Body of pancreas (tissue), 4 donors: ENCODE results near the gene CENPU. TPM values are rescaled to one million over a fixed set of nuclear protein-coding genes. Genes with fewer than 3 reads are reported as not detected.
"Not testable (repeated sequence)": the region's sequence is repeated elsewhere in the genome, so short reads cannot be mapped to it uniquely, and the experiment has no call there.

Experiments used
- ATAC-seq: fragments of 150-250 bp; one replicate; pipeline ENCODE4 v1.9.1; 2016
- DNase-seq, 4 donors: peaks; one replicate each; pipeline ENCODE4 v3.0.0-alpha.2; 2019
- H3K27ac ChIP-seq, 4 donors: fragments of 200-600 bp; sonication (generic); 1 replicate in 3 of 4; 2 replicates in 1 of 4; pipeline versions ENCODE4 v1.5.1 to v1.6.1; 2016 to 2019; ENCODE audit warnings: mild to moderate bottlenecking in 1 of 4, mixed read lengths in 1 of 4, moderate library complexity in 1 of 4
- H3K27me3 ChIP-seq, 2 donors: fragments of 200-600 bp; sonication (generic); one replicate each; pipeline ENCODE4 v1.6.0; 2016; ENCODE audit warnings: mild to moderate bottlenecking in 1 of 2
- H3K36me3 ChIP-seq, 2 donors: fragments of 200-600 bp; sonication (generic); replicated peaks in 1 of 2; 2 replicates each; pipeline ENCODE4 v1.5.1; 2016; ENCODE audit warnings: low read depth in 2 of 2; ENCODE audit not compliant: insufficient read depth in 1 of 2
- H3K4me1 ChIP-seq: fragments of 200-600 bp; sonication (generic); one replicate; pipeline ENCODE4 v1.6.0; 2016
- H3K4me3 ChIP-seq, 2 donors: fragments of 200-600 bp; sonication (generic); 1 replicate in 1 of 2; 2 replicates in 1 of 2; pipeline ENCODE4 v1.5.1; 2016 to 2019
- H3K9me3 ChIP-seq, 3 donors: fragments of 200-600 bp; sonication (generic); 1 replicate in 2 of 3; 2 replicates in 1 of 3; pipeline ENCODE4 v1.5.1; 2016
- POLR2A ChIP-seq, 3 donors: fragments of 450-650 bp; IDR thresholded peaks; one replicate each; pipeline ENCODE4 v1.6.1; 2016; ENCODE audit warnings: antibody characterized with exemption in 3 of 3, mild to moderate bottlenecking in 2 of 3
- WGBS, 2 donors: methylation state at CpG; one replicate each; pipeline ENCODE4 v1.1.5; 2017; 5-methylcytosine and 5-hydroxymethylcytosine counted together
- intact Hi-C: fragments of 100-400 bp; cut with DNase I; formaldehyde crosslinking; loops from one replicate; pipeline ENCODE4 v1.15.1; 2023
- total RNA-seq, 2 donors: library from RNA; depleted of rRNA; stranded (reverse); fragments of >200 nt; gene quantifications; one replicate each; pipeline ENCODE4 v1.1.0, GENCODE V29; 2016
- TF ChIP-seq, protein P1 (sequence below), 7 experiments: fragments of 450-650 bp in 4 of 7; fragments of 200-600 bp in 3 of 7; sonication (generic) in 3 of 7; IDR thresholded peaks; one replicate each; pipeline ENCODE4 v1.5.1; 2016 to 2019; ENCODE audit warnings: antibody characterized with exemption in 7 of 7

The CENPU gene, protein sequence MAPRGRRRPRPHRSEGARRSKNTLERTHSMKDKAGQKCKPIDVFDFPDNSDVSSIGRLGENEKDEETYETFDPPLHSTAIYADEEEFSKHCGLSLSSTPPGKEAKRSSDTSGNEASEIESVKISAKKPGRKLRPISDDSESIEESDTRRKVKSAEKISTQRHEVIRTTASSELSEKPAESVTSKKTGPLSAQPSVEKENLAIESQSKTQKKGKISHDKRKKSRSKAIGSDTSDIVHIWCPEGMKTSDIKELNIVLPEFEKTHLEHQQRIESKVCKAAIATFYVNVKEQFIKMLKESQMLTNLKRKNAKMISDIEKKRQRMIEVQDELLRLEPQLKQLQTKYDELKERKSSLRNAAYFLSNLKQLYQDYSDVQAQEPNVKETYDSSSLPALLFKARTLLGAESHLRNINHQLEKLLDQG
- 1 to 10 TPM; 2.1 to 2.3 TPM for total RNA-seq

DNA sequence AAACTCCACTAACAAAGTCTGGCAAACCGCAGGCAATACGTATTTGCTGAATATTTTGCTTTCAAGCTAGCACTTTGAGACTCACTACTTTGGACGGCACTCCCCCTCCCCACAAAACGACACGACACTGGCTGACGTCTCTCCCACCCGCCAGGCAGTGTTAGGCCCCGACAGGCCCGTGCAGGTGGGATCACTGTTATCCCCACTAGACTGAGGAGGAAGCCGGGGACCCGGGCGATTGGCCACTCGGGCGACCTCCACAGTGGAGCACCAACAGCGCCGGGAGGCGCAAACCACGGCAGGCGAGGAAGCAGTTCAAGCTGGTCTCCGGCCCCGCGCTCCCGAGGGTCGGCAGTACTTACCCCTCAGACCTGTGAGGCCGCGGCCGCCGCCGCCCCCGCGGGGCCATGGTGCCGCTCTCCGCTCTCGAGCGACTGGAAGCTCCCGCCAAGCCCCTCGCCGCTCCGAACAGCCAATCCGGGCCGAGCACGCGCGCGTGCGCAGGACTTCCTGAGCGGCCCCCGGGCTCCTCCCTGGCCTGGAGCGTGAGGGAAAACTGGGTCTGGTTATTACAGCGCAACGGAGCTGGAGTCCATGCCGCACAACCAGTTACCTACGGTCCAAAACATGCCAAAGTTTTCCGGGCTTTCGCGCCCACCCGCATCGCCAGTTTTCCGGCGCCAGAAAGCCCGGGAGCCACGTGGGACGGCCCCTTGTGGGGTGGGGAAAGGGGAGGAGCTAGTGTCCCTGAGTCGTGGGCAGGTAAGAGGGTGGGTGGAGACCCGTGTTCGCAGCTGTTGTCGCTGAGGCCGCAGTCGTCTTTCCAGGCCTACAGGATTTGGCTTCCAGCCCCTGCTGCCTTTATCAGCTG lies at the start of gene CENPU:
CENPU (minus strand) TSS at position 443 of the 871 bp plus-strand sequence; CDS start at position 409, 34 bp downstream.
- 0% methylated on average over 18 to 68 of the region's 69 CpGs for WGBS, 2 donors
- Histone ChIP-seq H3K4me3 (peak within 1 kb of the TSS; percentile 53 to 82), H3K36me3 (no peaks in the 10 kb centered on the region), H3K9me3 (no peaks in the 10 kb centered on the region), H3K27ac (peak within 1 kb of the TSS in 3 of 4 donors; percentile 57 to 78 (median 66)), H3K4me1 (peaks cover 13% of the 10 kb centered on the region), H3K27me3 (no peaks in the 10 kb centered on the region)
- DNase-seq: peak; percentile 98
- ATAC-seq: peak; percentile 99
- TF ChIP-seq, protein P1, sequence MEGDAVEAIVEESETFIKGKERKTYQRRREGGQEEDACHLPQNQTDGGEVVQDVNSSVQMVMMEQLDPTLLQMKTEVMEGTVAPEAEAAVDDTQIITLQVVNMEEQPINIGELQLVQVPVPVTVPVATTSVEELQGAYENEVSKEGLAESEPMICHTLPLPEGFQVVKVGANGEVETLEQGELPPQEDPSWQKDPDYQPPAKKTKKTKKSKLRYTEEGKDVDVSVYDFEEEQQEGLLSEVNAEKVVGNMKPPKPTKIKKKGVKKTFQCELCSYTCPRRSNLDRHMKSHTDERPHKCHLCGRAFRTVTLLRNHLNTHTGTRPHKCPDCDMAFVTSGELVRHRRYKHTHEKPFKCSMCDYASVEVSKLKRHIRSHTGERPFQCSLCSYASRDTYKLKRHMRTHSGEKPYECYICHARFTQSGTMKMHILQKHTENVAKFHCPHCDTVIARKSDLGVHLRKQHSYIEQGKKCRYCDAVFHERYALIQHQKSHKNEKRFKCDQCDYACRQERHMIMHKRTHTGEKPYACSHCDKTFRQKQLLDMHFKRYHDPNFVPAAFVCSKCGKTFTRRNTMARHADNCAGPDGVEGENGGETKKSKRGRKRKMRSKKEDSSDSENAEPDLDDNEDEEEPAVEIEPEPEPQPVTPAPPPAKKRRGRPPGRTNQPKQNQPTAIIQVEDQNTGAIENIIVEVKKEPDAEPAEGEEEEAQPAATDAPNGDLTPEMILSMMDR (IDR thresholded peaks at IDR 0.05): peak in 2 of 7 experiments; percentile 15 to 29
- peak in 2 of 3 donors; percentile 69 to 70 for TF ChIP-seq POLR2A (IDR thresholded peaks at IDR 0.05)
- intact Hi-C loops: no loop called here

DNA sequence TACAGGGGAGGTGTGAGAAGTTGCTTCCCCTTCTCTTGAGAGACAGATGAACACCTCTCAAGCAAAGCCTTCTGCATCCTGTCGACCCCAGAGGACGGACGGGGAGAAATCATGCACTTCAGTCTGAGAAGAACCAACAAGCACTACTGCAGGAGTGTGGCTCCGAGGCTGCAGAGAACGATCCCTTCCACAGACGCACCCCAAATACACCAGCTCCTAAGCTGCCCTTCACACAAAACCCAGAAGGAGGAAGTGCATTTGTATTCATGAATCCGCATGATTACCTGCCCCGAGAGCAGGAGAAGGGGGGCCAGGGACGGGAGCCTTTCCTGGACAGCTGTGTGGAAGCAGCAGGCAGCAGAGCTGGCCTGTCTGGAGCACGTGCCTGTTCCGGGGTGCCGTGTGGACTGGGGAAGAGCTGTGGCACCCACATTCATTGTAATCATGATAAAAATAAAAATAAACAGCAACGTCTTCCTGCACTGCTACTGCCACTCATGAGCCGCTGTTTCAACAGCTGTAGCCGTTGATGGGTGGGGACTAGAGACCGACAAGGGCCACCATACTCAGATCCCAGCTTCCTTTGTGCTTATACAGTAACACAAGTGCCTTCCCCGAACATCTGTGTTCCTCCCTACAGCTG lies 49.0 kb upstream of the CENPU start:
- ATAC-seq (no peak), DNase-seq (no peak)
- no peaks in the 10 kb centered on the region for H3K36me3 ChIP-seq
- H3K27me3 ChIP-seq: no peaks in the 10 kb centered on the region
- intact Hi-C loops: no loop called here
- H3K4me1 ChIP-seq: no peaks in the 10 kb centered on the region
- no peaks in the 10 kb centered on the region for H3K9me3 ChIP-seq
- no peak overlapping the region for H3K27ac ChIP-seq
- 75 to 76% methylated on average over 17 of the region's 17 CpGs for WGBS, 2 donors
- TF ChIP-seq, protein P1 (IDR thresholded peaks at IDR 0.05): no peak
- no peak for TF ChIP-seq POLR2A (IDR thresholded peaks at IDR 0.05)
- no peak overlapping the region for H3K4me3 ChIP-seq

- WGBS, 2 donors: 94 to 96% methylated on average over 4 of the region's 4 CpGs
Measured at GRCh38 chr4:184779160-184779559, 45.3 kb upstream of the CENPU start.

DNA sequence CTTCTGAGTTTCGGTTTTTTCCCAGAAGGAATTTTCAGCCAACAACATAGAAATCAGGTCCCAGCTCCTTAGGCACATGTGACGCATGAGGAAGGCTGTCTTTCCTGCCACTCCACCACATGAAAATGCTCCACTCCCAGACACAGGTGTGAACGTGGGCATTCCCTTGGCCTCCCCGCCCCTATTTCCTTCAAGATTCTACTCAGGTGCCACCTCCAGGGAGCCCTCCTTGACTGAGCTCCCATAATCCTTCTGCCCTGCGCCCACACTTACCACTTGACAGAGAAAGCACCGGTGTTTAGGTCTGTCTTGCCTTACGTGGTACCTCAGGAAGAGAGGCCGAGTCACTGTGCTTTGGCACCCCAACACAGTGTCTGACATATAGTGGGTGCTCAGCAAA lies 44.4 kb upstream of the CENPU start:
- Histone ChIP-seq H3K36me3 (no peaks in the 10 kb centered on the region), H3K4me3 (no peak overlapping the region), H3K9me3 (no peaks in the 10 kb centered on the region), H3K27ac (no peak overlapping the region), H3K27me3 (no peaks in the 10 kb centered on the region), H3K4me1 (no peaks in the 10 kb centered on the region)
- DNase-seq (no peak), ATAC-seq (no peak)
- TF ChIP-seq, protein P1 (IDR thresholded peaks at IDR 0.05): no peak
- no peak for TF ChIP-seq POLR2A (IDR thresholded peaks at IDR 0.05)
- WGBS, 2 donors: 79 to 81% methylated on average over 8 of the region's 8 CpGs
- intact Hi-C loops: no loop called here

More at GRCh38 chr4:184779160-184779559, 45.3 kb upstream of the CENPU start:
- H3K27me3 ChIP-seq, DNase-seq, intact Hi-C loops, ATAC-seq, H3K4me3 ChIP-seq, H3K9me3 ChIP-seq, H3K36me3 ChIP-seq, H3K4me1 ChIP-seq, H3K27ac ChIP-seq: not testable (repeated sequence)

DNA sequence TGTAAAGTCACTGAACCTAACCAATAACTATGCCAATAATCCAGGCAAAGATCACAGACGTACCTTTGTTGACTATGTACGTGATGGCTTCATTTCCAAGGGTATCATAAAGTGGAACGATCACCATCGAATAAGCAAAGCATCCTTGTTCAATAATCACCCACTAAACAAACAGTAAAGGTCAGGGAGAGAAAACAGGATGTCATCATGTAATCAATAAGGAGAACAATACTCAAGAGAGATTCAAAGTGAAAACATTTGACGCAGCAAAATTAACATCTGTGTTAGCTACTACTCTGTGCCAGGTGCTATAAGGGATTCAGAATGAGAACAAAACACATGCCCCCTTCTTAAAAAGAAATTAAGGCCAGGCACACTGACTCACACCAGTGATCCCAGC lies 42.9 kb upstream of the CENPU start:
- DNase-seq (no peak), ATAC-seq (no peak)
- no peaks in the 10 kb centered on the region for H3K36me3 ChIP-seq
- WGBS, 2 donors: 68 to 69% methylated on average over 5 of the region's 5 CpGs
- no peak overlapping the region for H3K4me3 ChIP-seq
- no peak for TF ChIP-seq POLR2A (IDR thresholded peaks at IDR 0.05)
- TF ChIP-seq, protein P1 (IDR thresholded peaks at IDR 0.05): no peak
- H3K27me3 ChIP-seq: no peaks in the 10 kb centered on the region
- intact Hi-C loops: no loop called here
- H3K27ac ChIP-seq: no peak overlapping the region
- H3K4me1 ChIP-seq: no peaks in the 10 kb centered on the region
- H3K9me3 ChIP-seq: no peaks in the 10 kb centered on the region
